GM12801 (cell line): Measurements from ENCODE around the gene ADAM19.

ENCODE experiments used
- TF ChIP-seq, protein P1 (sequence below): IDR thresholded peaks from one replicate; pipeline ENCODE4 v1.5.1; 2011; ENCODE audit warnings: control low read depth; ENCODE audit not compliant: insufficient read length; ENCODE audit errors: extremely low read depth

ADAM19 gene

DNA sequence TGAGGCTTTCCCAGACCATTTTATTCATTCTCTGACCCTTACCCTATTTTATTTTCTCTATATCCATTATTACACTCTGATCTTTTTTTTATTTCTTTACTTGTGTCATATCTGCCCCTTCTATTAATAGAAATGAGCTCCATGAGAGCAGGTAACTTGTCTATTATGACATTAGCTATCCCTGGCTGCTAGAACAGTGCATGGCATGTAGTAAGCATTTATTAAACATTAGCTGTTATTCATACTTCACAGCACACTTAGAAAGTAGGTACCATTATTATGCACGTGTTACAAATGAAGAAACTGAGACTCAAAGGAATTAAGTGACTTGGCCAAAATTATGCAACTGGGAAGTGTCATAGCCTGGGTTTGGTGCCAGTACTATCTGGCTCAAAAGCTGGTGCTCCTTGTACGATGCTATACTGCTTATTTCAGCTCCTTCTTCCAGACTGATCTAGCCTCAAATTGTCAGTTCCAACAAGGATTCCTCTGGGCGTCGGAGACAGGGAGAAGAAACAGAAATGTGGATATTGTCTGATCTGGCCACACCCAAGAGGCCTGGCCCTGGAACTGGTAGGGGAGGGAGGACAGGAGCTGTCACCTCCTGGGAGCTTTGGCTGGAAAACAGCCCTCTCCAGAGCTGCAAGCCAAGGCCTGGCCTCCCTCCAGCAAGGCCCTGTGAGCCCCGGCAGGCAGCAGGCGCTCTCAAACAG lies 126.4 kb downstream of the ADAM19 start:
- TF ChIP-seq, protein P1, sequence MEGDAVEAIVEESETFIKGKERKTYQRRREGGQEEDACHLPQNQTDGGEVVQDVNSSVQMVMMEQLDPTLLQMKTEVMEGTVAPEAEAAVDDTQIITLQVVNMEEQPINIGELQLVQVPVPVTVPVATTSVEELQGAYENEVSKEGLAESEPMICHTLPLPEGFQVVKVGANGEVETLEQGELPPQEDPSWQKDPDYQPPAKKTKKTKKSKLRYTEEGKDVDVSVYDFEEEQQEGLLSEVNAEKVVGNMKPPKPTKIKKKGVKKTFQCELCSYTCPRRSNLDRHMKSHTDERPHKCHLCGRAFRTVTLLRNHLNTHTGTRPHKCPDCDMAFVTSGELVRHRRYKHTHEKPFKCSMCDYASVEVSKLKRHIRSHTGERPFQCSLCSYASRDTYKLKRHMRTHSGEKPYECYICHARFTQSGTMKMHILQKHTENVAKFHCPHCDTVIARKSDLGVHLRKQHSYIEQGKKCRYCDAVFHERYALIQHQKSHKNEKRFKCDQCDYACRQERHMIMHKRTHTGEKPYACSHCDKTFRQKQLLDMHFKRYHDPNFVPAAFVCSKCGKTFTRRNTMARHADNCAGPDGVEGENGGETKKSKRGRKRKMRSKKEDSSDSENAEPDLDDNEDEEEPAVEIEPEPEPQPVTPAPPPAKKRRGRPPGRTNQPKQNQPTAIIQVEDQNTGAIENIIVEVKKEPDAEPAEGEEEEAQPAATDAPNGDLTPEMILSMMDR = no peak

DNA sequence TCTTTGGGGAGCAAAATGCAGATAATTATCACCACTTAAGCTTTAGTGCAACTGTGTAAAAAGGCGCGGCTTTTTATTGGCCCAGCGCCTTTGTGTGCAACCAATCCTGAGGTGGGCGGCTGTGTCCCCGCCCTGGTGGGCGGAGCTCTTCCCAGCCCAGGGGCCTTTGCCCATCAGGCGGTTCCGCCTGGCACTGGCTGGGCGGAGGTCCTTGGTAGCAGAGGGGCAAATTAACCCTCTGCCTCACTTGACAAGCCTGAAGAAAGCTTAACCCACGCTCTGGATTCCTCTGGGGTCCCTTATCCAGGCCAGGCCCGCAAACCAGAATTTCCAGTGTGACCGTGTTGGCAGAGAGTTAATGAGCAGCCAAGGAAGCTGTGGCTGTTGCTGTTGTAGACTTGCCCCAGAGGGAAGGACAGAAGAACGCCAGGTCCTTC lies 128.4 kb downstream of the ADAM19 start:
- TF ChIP-seq, protein P1 = no peak

DNA sequence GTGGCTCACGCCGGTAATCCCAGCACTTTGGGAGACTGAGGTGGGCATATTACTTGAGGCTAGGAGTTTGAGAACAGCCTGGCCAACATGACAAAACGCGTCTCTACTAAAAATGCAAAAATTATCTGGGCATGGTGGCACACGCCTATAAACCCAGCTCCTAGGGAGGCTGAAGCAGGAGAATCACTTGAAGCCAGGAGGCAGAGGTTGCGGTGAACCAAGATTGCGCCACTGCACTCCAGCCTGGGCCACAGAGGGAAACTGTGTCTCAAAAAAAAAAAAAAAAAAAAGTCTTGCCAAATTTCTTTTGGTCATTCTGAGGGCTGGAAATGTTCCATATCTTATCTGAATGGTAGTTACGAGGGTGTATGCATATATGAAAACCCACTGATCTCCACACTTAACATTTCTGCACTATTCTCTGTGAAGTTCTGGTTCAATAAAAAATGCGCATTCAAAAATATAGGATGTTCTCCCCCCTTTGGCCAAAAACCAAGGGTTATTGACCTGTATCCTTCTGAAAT lies 129.1 kb downstream of the ADAM19 start:
- TF ChIP-seq, protein P1 = no peak

DNA sequence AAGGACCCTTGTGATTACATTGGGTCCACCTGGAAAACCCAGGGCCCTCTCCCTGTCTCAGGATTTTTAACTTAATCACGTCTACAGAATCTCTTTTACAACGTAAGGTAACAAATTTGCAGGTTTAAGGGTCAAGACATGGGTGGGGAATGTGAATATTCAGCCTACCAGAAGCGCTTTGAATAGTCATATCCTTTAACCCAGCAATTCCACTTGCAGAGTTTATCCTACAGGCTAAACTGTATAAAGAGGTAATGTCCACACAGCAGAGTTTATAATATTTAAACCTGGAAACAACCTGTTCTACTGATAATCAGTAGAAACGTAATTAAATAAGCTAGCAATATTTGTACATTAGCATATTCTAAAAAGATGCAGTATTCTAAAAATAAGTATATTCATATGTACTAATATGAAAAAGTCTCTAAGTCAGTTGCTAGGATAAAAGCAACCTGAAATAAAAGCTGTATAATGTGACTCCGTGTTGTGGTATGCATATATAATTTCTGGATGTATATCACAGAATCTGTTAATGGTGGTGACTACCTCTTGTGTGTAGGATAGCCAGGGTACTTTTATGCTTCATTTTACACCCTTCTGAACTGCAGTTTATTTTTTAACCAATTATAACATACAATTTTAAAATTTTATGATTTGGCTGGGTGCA lies 129.7 kb downstream of the ADAM19 start:
- TF ChIP-seq, protein P1 = no peak

DNA sequence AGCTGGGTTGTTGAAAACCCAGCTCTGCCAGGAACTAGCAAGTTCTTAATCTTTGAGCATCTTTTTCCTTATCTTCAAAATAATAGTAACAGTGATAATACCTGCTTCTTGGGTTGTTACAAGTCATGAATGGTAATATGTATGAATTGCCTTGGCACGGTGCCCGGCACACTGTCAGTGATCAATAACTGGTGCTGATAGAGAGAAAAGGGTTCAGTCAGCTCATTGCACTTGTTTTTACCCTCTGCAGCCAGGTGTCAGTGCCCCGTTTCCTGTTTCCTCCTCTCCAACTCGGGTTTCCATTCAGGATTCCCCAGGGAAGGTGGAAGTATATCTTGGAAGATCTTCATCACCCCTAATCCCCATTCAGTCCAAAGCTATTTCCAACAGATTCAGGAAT lies 131.4 kb downstream of the ADAM19 start:
- TF ChIP-seq, protein P1 = no peak

DNA sequence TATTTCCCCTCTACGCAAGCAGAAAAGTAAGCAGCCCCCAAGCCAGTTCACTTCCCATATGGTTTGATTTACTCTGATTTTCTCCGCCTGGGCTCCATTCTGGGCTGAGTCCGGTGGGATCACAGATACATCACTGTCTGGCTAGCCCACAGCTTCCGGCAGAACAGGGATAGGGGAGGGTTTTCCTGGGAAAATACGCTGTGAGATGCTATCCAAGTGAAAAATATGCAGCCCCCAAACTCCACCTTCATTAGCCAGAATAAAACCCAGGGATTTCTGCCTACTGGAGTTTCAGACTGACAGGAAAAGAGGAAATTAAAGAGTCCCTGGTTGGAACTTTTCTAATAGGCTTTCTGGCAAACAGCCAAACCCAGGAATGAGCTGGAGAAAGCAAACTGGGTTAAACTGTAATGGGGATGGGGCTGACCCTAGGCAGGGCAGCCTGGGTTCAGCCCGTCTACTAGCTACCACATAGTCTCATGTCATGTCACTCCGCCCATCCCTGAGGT lies 132.5 kb downstream of the ADAM19 start:
- TF ChIP-seq, protein P1 = no peak

DNA sequence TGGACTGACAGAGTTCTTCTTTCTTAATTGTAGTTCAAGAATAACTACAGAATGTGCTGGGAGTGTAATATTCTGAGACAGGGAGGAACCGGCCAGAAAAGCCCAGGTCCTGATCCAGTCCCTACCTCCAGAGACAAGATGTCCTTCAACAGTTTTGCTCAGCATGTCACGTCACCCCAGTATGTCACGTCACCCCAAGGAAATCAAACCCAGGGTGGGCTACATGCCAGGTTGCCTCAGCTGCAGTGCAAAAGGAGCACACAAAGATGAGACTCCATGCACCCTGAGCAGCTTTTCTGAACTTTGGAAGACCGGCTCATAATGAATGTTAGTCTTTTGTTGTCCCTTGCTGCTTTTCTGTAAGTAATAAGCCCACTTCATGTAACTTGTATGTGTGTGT lies 141.5 kb downstream of the ADAM19 start:
- TF ChIP-seq, protein P1 = no peak
